Rectal smooth muscle tissue (tissue), 1 donor: ENCODE results near the gene TNFRSF25.

Experiments used
- H3K27ac ChIP-seq: one replicate; pipeline ENCODE4 v1.7.0; 2013; ENCODE audit warnings: low read depth, low read length, inconsistent platforms
- H3K27me3 ChIP-seq: one replicate; pipeline ENCODE4 v1.7.0; 2013; ENCODE audit warnings: low read length; ENCODE audit not compliant: control insufficient read depth, insufficient read depth
- H3K36me3 ChIP-seq: one replicate; pipeline ENCODE4 v1.7.0; 2013; ENCODE audit warnings: low read length; ENCODE audit not compliant: control insufficient read depth, insufficient read depth
- H3K4me1 ChIP-seq: one replicate; pipeline ENCODE4 v1.7.0; 2013; ENCODE audit warnings: low read length; ENCODE audit not compliant: control insufficient read depth, insufficient read depth
- H3K4me3 ChIP-seq: one replicate; pipeline ENCODE4 v1.7.0; 2013; ENCODE audit warnings: low read length
- H3K9ac ChIP-seq: one replicate; pipeline ENCODE4 v1.7.0; 2013; ENCODE audit warnings: low read length

TNFRSF25 gene

DNA sequence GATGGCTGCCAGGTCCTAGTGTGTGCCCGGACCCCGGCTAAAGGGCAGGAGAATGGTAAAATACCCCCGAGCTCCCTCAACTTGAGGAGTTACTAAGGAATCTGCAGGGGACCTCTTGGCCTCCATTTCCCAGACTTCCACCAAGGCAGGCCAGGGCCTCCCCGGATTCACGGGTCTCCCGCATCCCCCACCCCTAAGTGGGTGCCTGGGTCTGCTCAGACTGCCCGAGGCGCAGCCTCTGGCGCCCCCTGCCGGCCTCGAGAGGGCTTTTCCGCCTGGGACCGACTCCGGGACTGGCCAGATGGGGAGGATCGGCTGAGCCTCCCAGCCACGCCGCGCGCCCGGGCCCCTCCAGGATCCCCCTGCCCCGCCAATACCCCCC is 23.8 kb upstream of the TNFRSF25 start:
- Histone ChIP-seq H3K27ac (no peak overlapping the region), H3K9ac (no peak overlapping the region)

DNA sequence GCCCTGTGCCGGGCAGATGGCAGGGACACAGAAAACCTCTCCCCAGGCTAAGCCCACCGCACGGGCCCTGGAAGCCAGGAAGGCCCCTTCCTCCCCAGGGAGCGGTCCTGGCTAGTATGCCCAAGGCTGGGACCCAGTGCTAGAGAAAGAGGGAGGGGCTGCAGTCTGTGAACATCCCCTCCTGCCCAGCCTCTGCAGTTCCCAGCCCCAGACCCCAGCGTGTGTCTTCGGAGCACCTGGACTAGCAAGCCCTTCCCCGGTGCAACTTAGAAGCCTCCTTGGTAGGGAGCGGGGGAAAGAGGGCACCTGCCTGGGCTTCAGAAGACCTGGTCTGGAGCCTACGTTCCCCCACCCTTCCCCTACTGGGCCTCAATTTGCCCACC is 23.4 kb upstream of the TNFRSF25 start:
- Histone ChIP-seq H3K4me3 (no peak overlapping the region), H3K36me3 (no peaks in the 10 kb centered on the region), H3K4me1 (no peaks in the 10 kb centered on the region), H3K27me3 (peaks cover 4% of the 10 kb centered on the region), H3K27ac (no peak overlapping the region), H3K9ac (no peak overlapping the region)

More for the DNA sequence above, 23.8 kb upstream of the TNFRSF25 start:
- Histone ChIP-seq H3K4me3 (peak overlapping the region; percentile 77), H3K36me3 (no peaks in the 10 kb centered on the region), H3K4me1 (no peaks in the 10 kb centered on the region), H3K27me3 (peaks cover 4% of the 10 kb centered on the region)

DNA sequence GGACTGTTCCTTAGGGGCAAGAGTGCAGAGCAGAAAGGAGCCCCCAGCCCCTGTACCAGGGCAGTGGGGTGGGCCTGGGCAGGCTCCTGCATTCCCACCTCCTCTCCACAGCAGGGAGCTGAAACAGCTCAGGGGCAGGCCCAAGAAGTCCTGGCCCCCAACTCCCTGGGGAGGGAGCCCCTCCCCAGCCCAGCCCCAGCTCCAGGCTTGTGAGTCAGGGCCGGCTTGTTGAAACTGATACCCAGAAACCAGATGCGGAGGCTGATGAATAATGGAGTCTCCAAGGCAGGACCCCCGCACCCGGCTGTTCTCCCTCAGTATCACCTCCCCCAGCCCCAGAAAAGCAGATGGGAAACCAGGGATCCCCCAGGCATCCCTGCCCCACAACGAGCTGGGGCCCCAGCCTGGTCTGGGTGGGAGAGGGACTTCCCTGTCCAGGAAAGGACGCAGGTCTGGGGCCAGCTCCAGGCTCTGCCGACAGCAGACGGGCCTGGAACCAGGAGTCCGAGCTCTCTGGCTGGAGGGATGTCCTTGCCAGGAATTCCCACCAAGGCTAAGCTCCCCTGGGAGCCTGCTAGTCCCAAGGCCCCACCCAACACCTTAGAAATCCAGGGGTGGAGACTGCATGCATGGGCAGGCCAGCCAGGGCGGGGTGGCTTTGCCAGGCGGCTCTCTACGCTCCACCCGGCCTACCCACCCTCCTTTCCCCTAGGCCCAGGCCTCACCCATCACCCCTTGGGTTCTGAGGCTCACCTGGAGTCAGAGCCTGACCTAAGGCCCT is 22.8 kb upstream of the TNFRSF25 start:
- no peaks in the 10 kb centered on the region for H3K4me1 ChIP-seq
- H3K36me3 ChIP-seq: no peaks in the 10 kb centered on the region
- H3K27me3 ChIP-seq: peaks cover 4% of the 10 kb centered on the region
- no peak overlapping the region for H3K9ac ChIP-seq
- H3K27ac ChIP-seq: no peak overlapping the region
- no peak overlapping the region for H3K4me3 ChIP-seq

DNA sequence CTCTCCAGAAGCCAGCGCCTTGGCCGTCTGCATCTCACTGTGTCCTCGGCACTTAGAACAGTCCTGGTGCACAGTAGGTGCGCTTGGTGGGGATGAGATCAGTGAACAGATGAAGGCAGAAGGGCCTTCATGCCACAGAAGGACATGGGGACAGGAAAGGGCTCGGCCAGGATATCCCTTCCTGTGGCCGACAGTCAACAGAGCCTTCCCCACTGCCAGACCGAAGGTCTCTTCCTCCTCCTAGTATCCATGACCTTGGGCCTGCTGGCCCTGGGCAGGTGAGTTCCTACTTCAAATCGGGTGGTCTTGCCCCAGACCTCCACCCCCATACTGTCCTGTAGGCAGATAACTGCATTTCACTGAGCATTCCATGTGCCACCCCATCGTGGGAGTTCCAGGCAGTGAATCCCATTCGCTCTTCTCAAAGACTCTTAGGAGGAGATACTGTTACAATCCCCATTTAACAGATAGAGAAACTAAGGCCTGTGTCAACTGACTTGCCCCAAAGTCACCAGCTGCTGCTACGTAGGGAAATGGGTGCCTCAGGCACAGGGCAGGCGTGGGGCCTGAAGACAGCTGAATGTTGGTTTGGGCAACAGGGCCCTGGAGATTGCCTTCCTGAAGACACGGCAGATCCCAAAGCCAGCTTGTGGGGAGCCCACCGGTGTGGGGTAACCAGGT is 22.0 kb upstream of the TNFRSF25 start:
- Histone ChIP-seq H3K27me3 (peaks cover 4% of the 10 kb centered on the region), H3K9ac (no peak overlapping the region), H3K36me3 (no peaks in the 10 kb centered on the region), H3K4me3 (no peak overlapping the region), H3K27ac (no peak overlapping the region), H3K4me1 (no peaks in the 10 kb centered on the region)

DNA sequence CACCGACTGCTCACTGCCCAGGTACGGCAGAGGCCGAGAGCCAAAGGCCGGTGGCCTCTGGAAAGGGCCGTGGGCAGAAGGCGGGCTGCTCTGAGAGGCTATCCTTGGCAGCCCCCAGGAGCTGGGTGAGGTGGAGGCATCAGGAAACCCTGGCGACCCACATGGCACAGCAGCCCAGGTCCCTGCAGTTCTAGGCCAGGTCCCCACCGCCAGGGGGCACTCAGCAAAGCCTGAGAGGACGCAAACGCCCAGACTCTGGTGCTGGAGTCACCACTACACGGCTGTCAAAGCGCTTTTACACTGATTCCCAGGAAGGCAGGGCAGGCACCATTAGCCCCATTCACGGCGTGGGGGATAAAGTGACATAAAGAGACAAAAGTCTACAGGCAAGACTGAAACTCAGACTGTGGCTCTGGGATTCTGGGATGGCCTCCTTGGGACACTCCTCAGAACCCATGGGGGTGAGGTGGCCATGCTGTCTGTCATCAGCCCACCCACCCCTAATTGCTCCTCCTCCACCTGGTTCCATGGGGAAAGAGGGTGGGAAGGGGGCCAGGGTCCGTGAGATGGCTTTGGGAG is 20.5 kb upstream of the TNFRSF25 start:
- Histone ChIP-seq H3K4me3 (peak overlapping the region; percentile 26), H3K36me3 (no peaks in the 10 kb centered on the region), H3K27ac (no peak overlapping the region), H3K27me3 (peaks cover 4% of the 10 kb centered on the region), H3K9ac (no peak overlapping the region), H3K4me1 (no peaks in the 10 kb centered on the region)

DNA sequence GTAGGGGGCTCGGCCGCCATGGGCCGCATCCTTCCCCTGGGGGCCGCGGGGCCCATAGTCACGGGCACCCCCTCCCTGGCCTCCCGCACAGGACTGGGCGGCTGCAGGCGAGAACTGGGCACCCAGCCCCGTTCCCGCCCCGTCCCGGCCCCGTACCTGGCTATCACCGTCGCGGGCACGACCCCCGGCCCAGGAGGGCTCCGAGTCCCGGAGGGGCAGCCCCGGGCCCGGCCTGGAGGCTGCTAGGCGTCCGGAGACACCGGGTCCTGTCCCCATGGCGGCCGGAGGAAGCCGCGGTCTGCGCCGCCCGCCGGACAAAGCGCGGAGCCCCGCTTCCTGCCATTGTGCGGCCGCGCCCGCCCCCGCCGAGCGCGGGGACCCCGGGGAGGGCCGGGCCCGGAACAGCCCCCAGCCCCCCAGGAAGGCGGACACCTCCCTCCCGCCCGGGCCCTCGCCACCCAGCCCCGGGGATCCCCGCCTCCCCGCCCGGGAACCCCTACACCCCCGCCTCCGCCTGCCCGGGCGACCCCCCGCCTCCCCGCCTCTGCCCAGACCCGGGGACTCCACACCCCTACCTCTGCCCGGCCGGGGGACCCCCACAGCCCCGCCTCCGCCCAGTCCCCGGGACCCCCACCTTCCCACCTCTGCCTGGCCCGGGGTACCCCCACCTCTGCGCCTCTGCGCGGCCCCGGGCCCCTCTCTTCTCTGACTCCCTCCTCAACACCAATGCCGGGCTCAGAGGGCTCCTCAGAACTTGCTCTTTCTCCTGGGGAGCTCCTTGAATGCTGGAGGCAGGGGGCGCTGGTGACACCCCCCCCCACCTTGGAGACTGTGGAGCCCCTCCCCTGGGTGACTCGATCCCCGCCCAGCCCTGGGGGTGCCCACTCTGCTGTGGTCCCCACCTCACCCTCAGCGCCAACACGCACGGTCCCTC is 19.5 kb upstream of the TNFRSF25 start:
- Histone ChIP-seq H3K9ac (no peak overlapping the region), H3K27me3 (peaks cover 4% of the 10 kb centered on the region), H3K4me3 (peak overlapping the region; percentile 15), H3K4me1 (no peaks in the 10 kb centered on the region), H3K36me3 (no peaks in the 10 kb centered on the region), H3K27ac (no peak overlapping the region)

DNA sequence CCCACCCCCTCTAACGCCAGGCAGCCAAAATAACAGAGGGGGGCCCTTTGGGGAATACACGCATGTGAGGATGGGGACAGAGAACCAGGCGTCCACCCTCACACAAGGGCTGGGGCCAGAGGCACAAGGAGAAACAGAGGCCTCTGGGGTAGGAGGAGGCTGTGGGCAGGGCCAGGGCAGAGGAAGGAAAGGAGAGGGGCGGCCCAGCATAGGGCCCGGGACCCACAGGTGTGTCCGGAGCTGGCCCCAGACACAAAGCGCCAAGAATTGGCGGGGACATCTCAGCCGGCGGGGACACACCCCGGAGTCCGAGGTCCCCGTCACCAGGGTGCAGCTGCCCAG is 18.8 kb upstream of the TNFRSF25 start:
- no peaks in the 10 kb centered on the region for H3K4me1 ChIP-seq
- no peak overlapping the region for H3K9ac ChIP-seq
- H3K27me3 ChIP-seq: peaks cover 4% of the 10 kb centered on the region
- peak overlapping the region; percentile 15 for H3K4me3 ChIP-seq
- H3K27ac ChIP-seq: no peak overlapping the region
- H3K36me3 ChIP-seq: no peaks in the 10 kb centered on the region

DNA sequence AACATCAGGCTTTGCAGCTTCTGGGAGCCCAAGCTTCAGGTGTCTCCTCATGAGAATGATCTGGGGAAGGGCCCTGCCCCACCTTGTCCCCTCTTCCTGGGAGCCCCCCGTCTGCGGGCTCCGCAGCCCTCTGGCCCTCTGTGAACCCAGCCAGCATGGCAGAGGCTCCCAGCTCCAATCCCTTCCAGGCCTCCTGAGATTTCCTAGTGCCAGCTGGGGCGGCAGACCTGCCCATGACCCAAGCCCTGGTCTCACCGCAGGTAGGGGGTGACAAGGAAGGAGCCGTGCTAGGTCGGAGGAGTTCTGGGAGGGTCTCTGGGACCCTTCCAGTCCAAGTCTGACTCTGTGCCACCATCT is 17.8 kb upstream of the TNFRSF25 start:
- Histone ChIP-seq H3K9ac (no peak overlapping the region), H3K36me3 (no peaks in the 10 kb centered on the region), H3K4me1 (no peaks in the 10 kb centered on the region), H3K27ac (no peak overlapping the region), H3K27me3 (peaks cover 4% of the 10 kb centered on the region), H3K4me3 (no peak overlapping the region)

DNA sequence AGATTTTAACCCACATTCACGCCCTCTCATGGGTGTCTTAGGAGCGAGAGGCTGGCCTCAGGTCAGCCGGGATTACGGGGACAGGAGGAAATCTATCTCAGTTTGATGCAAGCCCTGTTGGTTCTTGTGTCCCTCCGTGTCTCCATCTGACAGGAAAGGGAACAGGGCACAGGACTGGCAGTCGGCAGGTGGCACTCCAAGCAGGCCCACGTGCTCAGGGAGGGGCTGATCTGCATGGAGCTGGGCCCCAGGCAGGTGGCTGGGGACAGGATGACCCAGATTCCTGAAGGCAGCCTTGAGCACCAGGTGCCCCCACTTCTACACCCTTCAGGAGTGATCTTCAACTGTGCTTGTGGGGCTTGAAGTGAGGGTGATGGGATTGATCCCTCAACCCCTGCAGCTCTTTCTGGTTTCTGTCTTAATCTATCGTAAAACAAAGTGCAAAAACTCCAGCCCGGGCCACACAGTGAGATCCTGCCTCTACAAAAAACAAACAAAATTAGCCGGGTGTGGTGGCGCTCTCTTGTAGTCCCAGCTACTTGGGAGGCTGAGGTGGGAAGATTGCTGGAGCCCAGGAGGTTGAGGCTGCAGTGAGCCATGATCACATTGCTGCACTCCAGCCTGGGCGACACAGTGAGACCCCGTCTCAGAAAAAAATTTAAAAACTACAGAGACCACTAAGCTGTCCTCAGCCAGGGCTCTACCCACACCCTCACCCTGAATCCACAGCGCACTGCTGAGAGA is 17.2 kb upstream of the TNFRSF25 start:
- no peak overlapping the region for H3K4me3 ChIP-seq
- H3K9ac ChIP-seq: no peak overlapping the region
- H3K4me1 ChIP-seq: no peaks in the 10 kb centered on the region
- H3K27ac ChIP-seq: no peak overlapping the region
- H3K36me3 ChIP-seq: no peaks in the 10 kb centered on the region
- H3K27me3 ChIP-seq: peaks cover 4% of the 10 kb centered on the region

DNA sequence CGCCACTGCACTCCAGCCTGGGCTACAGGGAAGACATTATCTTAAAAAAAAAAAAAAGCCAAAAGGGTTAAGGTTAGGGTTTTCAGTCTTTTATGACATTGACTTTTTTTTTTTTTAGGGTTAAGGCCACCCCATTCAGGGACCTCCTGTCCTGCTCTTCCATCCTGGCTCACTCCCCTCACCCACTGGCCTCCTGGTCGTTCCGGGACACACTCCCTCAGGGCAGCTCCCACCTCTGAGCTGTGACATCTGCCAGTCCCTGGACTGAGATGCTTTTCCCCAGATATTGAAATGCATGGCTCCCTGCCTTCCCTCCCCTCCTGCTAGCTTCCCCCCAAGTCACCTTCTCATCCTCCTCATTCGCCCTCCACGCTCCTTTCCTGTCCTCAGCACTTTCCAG is 15.8 kb upstream of the TNFRSF25 start:
- Histone ChIP-seq H3K4me3 (no peak overlapping the region), H3K9ac (no peak overlapping the region), H3K27ac (no peak overlapping the region), H3K27me3 (peaks cover 4% of the 10 kb centered on the region), H3K36me3 (no peaks in the 10 kb centered on the region), H3K4me1 (no peaks in the 10 kb centered on the region)

DNA sequence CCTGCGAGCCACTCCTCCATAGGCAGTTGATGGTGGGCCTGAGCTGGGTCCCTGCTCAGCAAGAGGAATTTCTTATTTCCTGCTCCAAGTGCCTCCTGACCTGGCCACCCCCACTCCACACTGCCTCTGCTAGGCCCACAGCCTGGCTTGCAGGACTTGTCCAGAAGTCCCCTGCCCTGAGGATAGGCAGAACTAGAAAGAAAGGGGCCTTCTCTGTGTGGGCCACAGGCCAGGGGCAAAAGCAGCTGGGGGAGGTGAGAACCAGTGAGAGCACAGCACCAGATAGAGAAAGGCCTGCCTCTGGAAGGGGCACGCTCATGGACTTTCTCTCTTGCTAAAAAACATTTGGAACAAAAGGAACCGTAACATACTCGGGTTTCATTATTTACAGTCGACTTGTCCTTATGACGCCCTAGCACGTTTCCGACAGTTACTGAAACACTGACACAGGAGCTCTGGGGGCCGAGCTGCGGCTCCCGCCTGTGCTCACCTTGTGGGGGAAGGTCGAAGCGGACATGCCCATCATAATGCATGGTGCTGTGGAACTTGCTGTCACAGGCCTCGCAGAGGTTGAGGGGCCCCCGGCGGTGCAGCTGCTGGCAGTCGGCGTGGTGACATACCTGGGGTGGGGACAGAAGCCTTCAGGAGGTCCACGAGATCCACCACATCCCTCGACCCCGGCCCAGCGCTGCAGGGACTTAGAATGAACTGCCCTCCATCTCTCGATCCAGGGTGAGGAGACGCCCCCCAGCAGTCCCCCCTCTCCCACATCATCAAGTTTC is 11.3 kb upstream of the TNFRSF25 start:
- Histone ChIP-seq H3K9ac (no peak overlapping the region), H3K27ac (no peak overlapping the region), H3K27me3 (no peaks in the 10 kb centered on the region), H3K36me3 (no peaks in the 10 kb centered on the region), H3K4me1 (no peaks in the 10 kb centered on the region), H3K4me3 (no peak overlapping the region)
